HL-60 (cell line): ENCODE measurements around the gene ZNF26.

Source experiments
- DNase-seq, 2 experiments: peaks; one replicate each; pipeline ENCODE4 v3.0.0-alpha.2; 2010 to 2020; ENCODE audit warnings: low read depth in 1 of 2, low spot score in 1 of 2
- H3K27ac ChIP-seq: fragments of 250-450 bp; sonication (Bioruptor Pico); replicated peaks from 2 replicates; pipeline ENCODE4 v1.5.1; 2020; ENCODE audit warnings: mild to moderate bottlenecking, moderate library complexity
- H3K27me3 ChIP-seq: fragments of 250-450 bp; sonication (Bioruptor Pico); 2 replicates; pipeline ENCODE4 v1.5.1; 2021; ENCODE audit warnings: mild to moderate bottlenecking, moderate library complexity; ENCODE audit not compliant: insufficient read depth, poor library complexity, severe bottlenecking
- H3K4me3 ChIP-seq: replicated peaks from 2 replicates; pipeline ENCODE4 v1.5.1; 2011; ENCODE audit warnings: mild to moderate bottlenecking, control low read depth, low read length; ENCODE audit not compliant: insufficient read depth
- GABPA ChIP-seq: IDR thresholded peaks from 2 replicates; pipeline ENCODE4 v1.6.1; 2012; ENCODE audit warnings: low read depth
- POLR2AphosphoS5 ChIP-seq: IDR thresholded peaks from 2 replicates; pipeline ENCODE4 v1.6.1; 2012; ENCODE audit warnings: low read depth
- REST ChIP-seq: IDR thresholded peaks from 2 replicates; pipeline ENCODE4 v1.6.1; 2012; ENCODE audit warnings: low read depth; ENCODE audit not compliant: insufficient replicate concordance
- SPI1 ChIP-seq: IDR thresholded peaks from 2 replicates; pipeline ENCODE4 v1.6.1; 2012; ENCODE audit warnings: low read depth, mild to moderate bottlenecking, borderline replicate concordance
- TF ChIP-seq, protein P1 (sequence below): IDR thresholded peaks from one replicate; pipeline ENCODE4 v1.5.1; 2011; ENCODE audit warnings: low read length, control low read depth, inconsistent platforms; ENCODE audit not compliant: insufficient read depth

ZNF26 gene

GRCh38 chr12:133063556-133063955 lies 77.4 kb downstream of the ZNF26 start:
- 0 out of 2 replicates have a peak, but pooled peaks have one; percentile 1 for TF ChIP-seq POLR2AphosphoS5
- TF ChIP-seq, protein P1, sequence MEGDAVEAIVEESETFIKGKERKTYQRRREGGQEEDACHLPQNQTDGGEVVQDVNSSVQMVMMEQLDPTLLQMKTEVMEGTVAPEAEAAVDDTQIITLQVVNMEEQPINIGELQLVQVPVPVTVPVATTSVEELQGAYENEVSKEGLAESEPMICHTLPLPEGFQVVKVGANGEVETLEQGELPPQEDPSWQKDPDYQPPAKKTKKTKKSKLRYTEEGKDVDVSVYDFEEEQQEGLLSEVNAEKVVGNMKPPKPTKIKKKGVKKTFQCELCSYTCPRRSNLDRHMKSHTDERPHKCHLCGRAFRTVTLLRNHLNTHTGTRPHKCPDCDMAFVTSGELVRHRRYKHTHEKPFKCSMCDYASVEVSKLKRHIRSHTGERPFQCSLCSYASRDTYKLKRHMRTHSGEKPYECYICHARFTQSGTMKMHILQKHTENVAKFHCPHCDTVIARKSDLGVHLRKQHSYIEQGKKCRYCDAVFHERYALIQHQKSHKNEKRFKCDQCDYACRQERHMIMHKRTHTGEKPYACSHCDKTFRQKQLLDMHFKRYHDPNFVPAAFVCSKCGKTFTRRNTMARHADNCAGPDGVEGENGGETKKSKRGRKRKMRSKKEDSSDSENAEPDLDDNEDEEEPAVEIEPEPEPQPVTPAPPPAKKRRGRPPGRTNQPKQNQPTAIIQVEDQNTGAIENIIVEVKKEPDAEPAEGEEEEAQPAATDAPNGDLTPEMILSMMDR, result no peak
- H3K4me3 ChIP-seq, result no peak overlapping the region
- no peak for DNase-seq
- no peaks in the 10 kb centered on the region for H3K27me3 ChIP-seq
- no peak overlapping the region for H3K27ac ChIP-seq

GRCh38 chr12:133073836-133074235 lies 87.7 kb downstream of the ZNF26 start:
- no peak for DNase-seq
- no peak for TF ChIP-seq REST
- no peak for TF ChIP-seq POLR2AphosphoS5
- TF ChIP-seq GABPA, result no peak
- no peak for TF ChIP-seq SPI1
- TF ChIP-seq, protein P1, result no peak
- H3K27me3 ChIP-seq, result no peaks in the 10 kb centered on the region
- no peak overlapping the region for H3K27ac ChIP-seq
- no peak overlapping the region for H3K4me3 ChIP-seq
